ENCODE results near the gene ITGA11. TPM values are rescaled to one million over a fixed set of nuclear protein-coding genes. Genes with fewer than 3 reads are reported as not detected.

The ITGA11 gene
- total and polyA plus RNA-seq, 2 donors (not counting 1 experiment from before 2014, with no cell fraction given) = not detected

GRCh38 chr15:68272721-68273271 lies 159.2 kb downstream of the ITGA11 start:
- ChIA-PET CTCF (no interaction called here), POLR2A (no interaction called here)
- WGBS (ENCODE audit: insufficient coverage) = no CpG with 5 or more reads among the region's 1 CpG
- no peak for TF ChIP-seq EZH2 (IDR thresholded peaks at IDR 0.05; ENCODE audit: borderline replicate concordance, insufficient read depth, low read depth, low read length, poor library complexity, severe bottlenecking)
- no peak for TF ChIP-seq CTCF (IDR thresholded peaks at IDR 0.05)
- no peak overlapping the region for H3K4me3 ChIP-seq (ENCODE audit: control extremely low read depth in 1 of 5, extremely low read depth in 1 of 5, insufficient read depth in 1 of 5, low read depth in 2 of 5, low read length in 4 of 5)
- no peaks in the 10 kb centered on the region for H3K9me3 ChIP-seq (ENCODE audit: control extremely low read depth in 1 of 3, control insufficient read depth in 2 of 3, insufficient read depth in 1 of 3, low read length in 2 of 3)
- no peak for DNase-seq
- no peak overlapping the region for H3K4me3 Mint-ChIP-seq
- H2AFZ ChIP-seq (ENCODE audit: insufficient read depth, low read depth, low read length, poor library complexity, severe bottlenecking) = no peak overlapping the region
- H3K4me1 ChIP-seq (ENCODE audit: control insufficient read depth in 2 of 2, insufficient read depth in 2 of 2, low read length in 2 of 2) = peaks cover 6 to 9% of the 10 kb centered on the region in 2 donors
- H4K20me1 ChIP-seq (ENCODE audit: control insufficient read depth, insufficient read depth, low read length, poor library complexity, severe bottlenecking) = no peaks in the 10 kb centered on the region
- intact Hi-C loops (cut with micrococcal nuclease) = no loop called here
- H3K4me1 Mint-ChIP-seq = peaks cover 13% of the 10 kb centered on the region
- H3K9ac ChIP-seq (ENCODE audit: low read length) = no peak overlapping the region
- no peak overlapping the region for H3K27ac Mint-ChIP-seq
- H3K9me3 Mint-ChIP-seq (ENCODE audit: insufficient read depth) = no peaks in the 10 kb centered on the region
- peaks cover 0 to 3% (median 2%) of the 10 kb centered on the region in 4 experiments for H3K27me3 ChIP-seq (replicated peaks in 1 of 4; ENCODE audit: control extremely low read depth in 1 of 4, control insufficient read depth in 3 of 4, insufficient read depth in 4 of 4, low read length in 3 of 4)
- H3K36me3 ChIP-seq (replicated peaks in 1 of 2; ENCODE audit: control extremely low read depth in 1 of 2, control insufficient read depth in 1 of 2, extremely low read depth in 1 of 2, insufficient read depth in 2 of 2, low read length in 1 of 2) = no peaks in the 10 kb centered on the region
- no peak overlapping the region for H3K4me2 ChIP-seq (replicated peaks; ENCODE audit: low read depth, low read length, poor library complexity, severe bottlenecking)
- H3K27me3 Mint-ChIP-seq = peaks cover 10% of the 10 kb centered on the region
- ATAC-seq (ENCODE audit: low read depth) = no peak
- peaks cover 3% of the 10 kb centered on the region for H3K79me2 ChIP-seq (ENCODE audit: control insufficient read depth, insufficient read depth, low read length)
- no peak overlapping the region for H3K27ac ChIP-seq (ENCODE audit: low read length in 2 of 2)

- H3K9ac ChIP-seq (ENCODE audit: low read length) = no peak overlapping the region
- POLR2A ChIA-PET = no interaction called here
Measured at GRCh38 chr15:68271854-68272471, 160.0 kb downstream of the ITGA11 start.

More at GRCh38 chr15:68271854-68272471, 160.0 kb downstream of the ITGA11 start:
- H3K27me3 ChIP-seq (replicated peaks in 1 of 4; ENCODE audit: control extremely low read depth in 1 of 4, control insufficient read depth in 3 of 4, insufficient read depth in 4 of 4, low read length in 3 of 4) = peaks cover 0 to 10% (median 6%) of the 10 kb centered on the region in 4 experiments
- Mint-ChIP-seq H3K27ac (no peak overlapping the region), H3K4me1 (peaks cover 9% of the 10 kb centered on the region), H3K4me3 (no peak overlapping the region), H3K9me3 (ENCODE audit: insufficient read depth) (no peaks in the 10 kb centered on the region), H3K27me3 (peaks cover 16% of the 10 kb centered on the region)
- DNase-seq = no peak
- no peak for TF ChIP-seq EZH2 (IDR thresholded peaks at IDR 0.05; ENCODE audit: borderline replicate concordance, insufficient read depth, low read depth, low read length, poor library complexity, severe bottlenecking)
- no peak for TF ChIP-seq CTCF (IDR thresholded peaks at IDR 0.05)
- H3K79me2 ChIP-seq (ENCODE audit: control insufficient read depth, insufficient read depth, low read length) = peaks cover 3% of the 10 kb centered on the region
- H3K4me2 ChIP-seq (replicated peaks; ENCODE audit: low read depth, low read length, poor library complexity, severe bottlenecking) = no peak overlapping the region
- no peaks in the 10 kb centered on the region for H3K9me3 ChIP-seq (ENCODE audit: control extremely low read depth in 1 of 3, control insufficient read depth in 2 of 3, insufficient read depth in 1 of 3, low read length in 2 of 3)
- 91% methylated on average over 10 of the region's 11 CpGs for WGBS (ENCODE audit: insufficient coverage)
- no peaks in the 10 kb centered on the region for H3K36me3 ChIP-seq (replicated peaks in 1 of 2; ENCODE audit: control extremely low read depth in 1 of 2, control insufficient read depth in 1 of 2, extremely low read depth in 1 of 2, insufficient read depth in 2 of 2, low read length in 1 of 2)
- no peaks in the 10 kb centered on the region for H4K20me1 ChIP-seq (ENCODE audit: control insufficient read depth, insufficient read depth, low read length, poor library complexity, severe bottlenecking)
- no peak overlapping the region for H3K27ac ChIP-seq (ENCODE audit: low read length in 2 of 2)
- H2AFZ ChIP-seq (ENCODE audit: insufficient read depth, low read depth, low read length, poor library complexity, severe bottlenecking) = no peak overlapping the region
- CTCF ChIA-PET = no interaction called here
- intact Hi-C loops (cut with micrococcal nuclease) = no loop called here
- H3K4me3 ChIP-seq (ENCODE audit: control extremely low read depth in 1 of 5, extremely low read depth in 1 of 5, insufficient read depth in 1 of 5, low read depth in 2 of 5, low read length in 4 of 5) = no peak overlapping the region
- peaks cover 5% of the 10 kb centered on the region in 2 donors for H3K4me1 ChIP-seq (ENCODE audit: control insufficient read depth in 2 of 2, insufficient read depth in 2 of 2, low read length in 2 of 2)
- ATAC-seq (ENCODE audit: low read depth) = no peak
